SK-N-MC (cell line): ENCODE results near the gene HOXB7.

Source experiments
- EZH2 ChIP-seq: fragments of 200-600 bp; sonication (generic); IDR thresholded peaks from one replicate; pipeline ENCODE4 v1.6.1; 2017; ENCODE audit warnings: antibody characterized with exemption
- POLR2AphosphoS5 ChIP-seq: IDR thresholded peaks from 2 replicates; pipeline ENCODE4 v1.6.1; 2012; ENCODE audit warnings: mild to moderate bottlenecking, low read depth, low read length, borderline replicate concordance

DNA sequence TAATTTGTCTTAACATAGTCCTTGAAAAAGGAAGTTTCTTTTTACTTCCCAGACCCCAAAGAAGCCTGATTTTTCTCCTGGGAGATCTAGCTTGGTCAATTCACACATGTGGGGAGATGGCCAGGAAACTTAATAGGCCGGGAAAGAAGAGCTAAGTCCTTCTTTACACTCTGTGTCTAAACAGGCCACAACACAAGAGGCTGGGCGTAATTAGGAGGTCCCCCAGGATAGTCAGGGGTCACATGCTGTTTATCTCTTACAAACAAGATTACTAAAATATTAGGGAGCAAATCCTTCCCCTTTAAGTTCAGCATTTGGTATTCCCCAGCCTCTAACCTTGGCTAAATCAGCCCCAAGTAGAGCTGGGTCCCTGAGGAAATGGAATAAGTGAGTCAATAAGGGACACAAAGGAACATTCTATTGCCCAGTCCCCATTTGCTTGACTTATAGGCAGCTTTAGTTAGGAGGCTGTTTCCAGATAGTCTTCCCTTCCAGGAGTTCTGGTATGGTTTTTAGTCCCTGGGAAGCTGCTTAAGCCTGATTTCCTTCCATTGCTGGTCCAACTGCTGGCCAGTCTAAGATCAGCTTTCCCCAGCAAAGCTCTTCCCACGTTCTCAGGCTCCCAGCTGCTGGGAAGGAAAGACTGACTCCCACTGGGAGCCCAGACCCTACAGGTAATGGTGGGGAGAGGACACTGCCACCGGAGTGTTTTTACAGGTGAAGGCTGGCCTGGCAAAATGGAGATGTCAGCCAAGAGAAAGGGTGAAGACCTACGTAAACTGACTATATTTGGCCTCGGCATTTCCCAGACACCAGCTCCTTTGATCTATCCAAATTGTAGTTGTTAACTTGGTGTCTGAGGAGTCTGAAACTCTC, 29.4 kb upstream of the HOXB7 start:
- TF ChIP-seq POLR2AphosphoS5 (no peak), EZH2 (no peak)
